HuH-7 (cell line): ENCODE measurements around the gene TIMM23.
"Not testable (repeated sequence)": the region's sequence is repeated elsewhere in the genome, so short reads cannot be mapped to it uniquely, and the experiment has no call there.

Source experiments
- DNase-seq: peaks from one replicate; pipeline ENCODE4 v3.0.0; 2011; ENCODE audit warnings: low spot score

The TIMM23 gene

GRCh38 chr10:46022978-46023702 is 50.9 kb downstream of the TIMM23 start:
- peak; percentile 69 for DNase-seq

GRCh38 chr10:46024948-46025347 is 52.7 kb downstream of the TIMM23 start:
- DNase-seq: no peak

DNA sequence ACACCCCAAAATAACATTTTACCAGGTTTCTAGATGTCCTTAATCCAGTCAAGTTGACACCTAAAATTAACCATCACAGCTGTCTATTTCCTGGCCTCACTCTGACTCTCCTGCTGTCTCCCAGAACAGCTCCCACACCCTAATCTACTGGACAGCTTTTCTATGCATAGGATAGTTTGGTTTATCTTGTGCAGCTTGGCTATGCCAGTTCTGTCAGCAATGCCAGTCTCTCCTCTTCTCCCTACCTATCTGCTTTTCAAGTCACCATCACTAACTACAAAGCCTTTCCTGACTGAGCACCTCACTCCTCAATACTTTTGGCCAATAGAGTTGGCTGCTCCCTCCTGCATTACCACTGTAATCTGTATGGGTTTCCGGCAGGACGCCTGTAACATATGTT is 53.1 kb downstream of the TIMM23 start:
- DNase-seq: no peak

GRCh38 chr10:46026106-46026505 is 53.8 kb downstream of the TIMM23 start:
- no peak for DNase-seq

DNA sequence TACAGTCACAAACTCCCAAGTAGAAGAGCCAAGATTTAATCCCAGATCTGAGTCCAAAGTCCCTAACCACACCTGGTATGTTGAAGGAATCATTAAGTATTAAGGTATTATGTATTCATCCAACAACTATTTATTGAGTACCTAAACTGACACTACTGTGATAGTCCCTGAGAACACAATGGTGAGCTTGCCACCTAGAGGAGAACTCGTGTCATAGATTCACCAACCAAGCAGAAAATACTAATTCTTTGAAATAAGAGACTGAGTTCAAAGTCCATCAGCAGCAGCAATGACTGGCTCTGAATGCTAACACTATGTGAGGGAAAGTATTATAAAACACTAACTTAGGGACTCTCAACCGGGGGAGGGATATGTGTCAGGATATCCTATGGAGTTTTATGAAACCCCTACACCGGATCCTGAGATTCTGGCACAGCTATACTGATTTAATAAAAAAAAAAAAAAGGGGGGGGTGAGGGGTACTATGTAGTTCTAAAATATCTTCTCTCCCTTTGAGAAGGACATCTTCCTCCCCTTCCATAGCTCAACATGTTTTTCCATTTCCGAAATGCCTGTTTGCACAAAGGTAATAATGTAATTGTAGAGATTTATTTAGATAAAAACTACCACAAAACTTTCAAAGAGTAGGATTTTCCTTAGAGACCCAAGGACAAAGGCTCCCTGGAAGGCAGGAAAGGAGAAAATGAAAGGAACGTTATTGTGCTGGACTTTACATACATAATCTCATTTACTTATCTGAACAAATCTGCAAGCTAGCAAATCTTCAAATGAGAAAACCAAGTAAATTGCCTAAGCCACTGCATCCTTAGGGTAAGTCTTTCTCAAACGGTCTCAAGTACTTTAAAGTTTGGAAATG is 56.5 kb downstream of the TIMM23 start:
- peak; percentile 52 for DNase-seq

GRCh38 chr10:46029461-46030030 is 57.3 kb downstream of the TIMM23 start:
- DNase-seq: no peak

GRCh38 chr10:46030091-46030937 is 58.0 kb downstream of the TIMM23 start, which contains the start of gene NCOA4:
NCOA4 (minus strand) TSS chr10:46030623; CDS start chr10:46016680, 13,943 bp downstream.
- peak; percentile 82 for DNase-seq

- DNase-seq: peak; percentile 55
Measured at GRCh38 chr10:46031648-46032532, 59.6 kb downstream of the TIMM23 start.

- no peak for DNase-seq
Measured at GRCh38 chr10:46033602-46034011, 61.3 kb downstream of the TIMM23 start.

- no peak for DNase-seq
Measured at GRCh38 chr10:46035923-46036849, 63.9 kb downstream of the TIMM23 start.

DNA sequence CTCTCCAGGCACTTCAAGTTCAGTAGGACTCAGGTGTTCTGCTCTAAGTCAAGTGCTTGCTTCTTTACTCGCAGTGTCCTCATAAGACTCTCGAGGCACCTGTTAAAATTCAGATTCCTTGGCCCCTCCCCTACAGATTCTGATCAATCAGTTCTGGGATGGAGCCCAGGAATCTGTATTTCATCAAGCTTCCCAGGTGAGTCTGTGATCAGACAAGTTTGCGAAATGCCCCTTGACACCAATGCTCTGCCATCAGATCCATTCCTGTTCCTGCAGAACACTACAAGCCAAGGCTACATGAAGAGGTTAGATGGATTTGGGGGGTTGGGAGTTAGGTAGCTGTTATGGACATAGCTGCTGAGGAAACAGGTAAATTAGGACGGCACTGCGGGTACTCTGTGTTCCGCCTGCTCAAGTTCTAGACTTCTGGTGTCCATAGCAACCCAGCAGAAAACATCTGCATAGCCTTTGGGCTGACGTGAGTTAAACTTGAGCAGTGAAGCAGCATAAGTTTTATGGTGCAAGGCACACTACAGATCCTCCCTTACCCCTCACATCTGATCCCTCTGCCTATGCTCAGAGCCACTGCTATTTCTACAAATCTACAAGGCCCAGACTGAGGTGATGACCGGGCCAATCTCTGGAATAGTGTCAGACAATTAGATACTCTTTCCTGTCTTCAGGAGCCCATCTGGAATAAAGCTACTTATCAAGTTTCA is 65.0 kb downstream of the TIMM23 start:
- DNase-seq: no peak

- no peak for DNase-seq
Measured at GRCh38 chr10:46040004-46040403, 67.7 kb downstream of the TIMM23 start.

GRCh38 chr10:46042527-46042926 is 70.2 kb downstream of the TIMM23 start:
- no peak for DNase-seq

DNA sequence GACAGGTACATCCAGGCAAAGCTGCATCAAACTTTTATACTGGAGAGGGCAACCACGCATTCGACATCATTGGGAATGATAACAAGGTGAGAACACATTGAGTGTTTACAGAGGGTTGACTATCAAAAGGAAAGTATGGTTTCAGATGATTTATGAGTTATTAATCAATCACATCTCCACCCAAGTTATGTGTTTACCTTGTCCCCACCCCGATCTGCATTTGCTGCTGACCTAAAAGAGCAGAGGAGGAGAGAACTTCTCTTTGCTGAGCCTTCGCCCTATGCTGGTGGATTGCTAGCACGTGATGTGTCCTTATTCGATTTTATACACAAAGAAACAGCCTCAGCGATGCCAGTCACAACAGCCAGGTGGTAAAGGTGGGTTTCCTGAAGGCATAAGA is 74.0 kb downstream of the TIMM23 start, which contains the start of gene MSMB:
Gene MSMB, minus strand, starts transcription at position 9 of the 400 bp plus-strand sequence. CDS start 32 bp downstream, outside the sequence.
- DNase-seq: no peak

DNA sequence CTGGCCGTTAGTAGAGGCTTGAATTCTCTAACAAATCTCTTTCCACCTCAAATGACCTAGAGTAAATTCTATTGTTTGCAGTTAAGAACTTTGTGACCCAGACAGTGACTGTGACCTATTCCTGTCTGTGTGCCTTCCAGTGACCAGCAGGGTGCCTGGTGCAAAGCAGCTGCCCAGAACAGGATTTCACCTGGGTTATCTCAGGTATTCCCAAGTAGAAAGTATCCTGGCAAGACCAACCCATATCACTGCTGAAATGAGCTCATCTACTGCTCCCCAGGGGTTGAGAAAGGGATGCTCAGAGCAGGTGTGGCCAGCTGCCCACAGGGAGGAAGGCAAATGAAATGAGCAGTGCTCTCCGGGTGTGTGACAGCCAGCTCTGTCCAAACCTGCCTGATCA is 75.9 kb downstream of the TIMM23 start:
- no peak for DNase-seq

GRCh38 chr10:46049497-46049831 is 77.2 kb downstream of the TIMM23 start:
- not testable (repeated sequence) for DNase-seq

DNA sequence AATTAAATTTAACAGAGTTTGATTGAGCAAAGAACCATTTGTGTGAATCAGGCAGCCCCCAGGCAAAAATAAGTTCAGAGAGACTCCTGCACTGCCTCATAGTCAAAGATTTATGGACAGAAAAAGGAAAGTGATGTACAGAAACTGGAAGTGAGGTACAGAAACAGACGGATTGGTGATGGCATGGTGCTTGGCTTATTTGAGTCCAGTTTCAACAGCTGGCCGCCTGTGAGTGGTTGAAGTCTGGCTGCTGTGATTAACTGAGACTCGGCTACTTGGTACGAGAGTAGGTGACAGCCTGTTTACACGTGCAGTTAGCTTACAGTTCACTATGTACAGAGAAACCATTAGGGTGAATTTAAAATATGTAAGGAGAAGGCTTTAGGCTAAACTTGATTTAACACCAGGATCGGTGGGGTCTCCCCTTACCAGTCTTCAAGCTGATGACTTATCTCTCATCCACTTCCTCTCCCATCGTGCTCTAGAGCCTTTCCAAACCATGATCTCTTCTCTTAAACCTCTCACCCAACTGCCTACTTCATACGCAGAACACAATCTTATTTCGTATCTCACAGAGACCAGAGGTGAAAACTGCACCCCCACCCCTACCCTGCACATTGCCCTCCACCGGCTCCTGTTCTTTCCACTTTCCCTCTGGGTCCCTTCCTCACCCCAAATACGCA is 78.8 kb downstream of the TIMM23 start:
- DNase-seq: no peak

GRCh38 chr10:46052057-46052790 is 79.9 kb downstream of the TIMM23 start:
- peak; percentile 37 for DNase-seq
